ENCODE results near the gene BMP5. TPM values are rescaled to one million over a fixed set of nuclear protein-coding genes. Genes with fewer than 3 reads are reported as not detected.

Gene BMP5
- total and polyA plus RNA-seq, 9 of the 15 experiments (the other 6 are each of a cell fraction or from before 2014, with no cell fraction given), result not detected

- Histone ChIP-seq H4K20me1 (replicated peaks; ENCODE audit: control insufficient read depth, insufficient read depth, low read length) (no peaks in the 10 kb centered on the region), H2AFZ (ENCODE audit: low read depth, low read length) (no peak overlapping the region), H3K9me1 (ENCODE audit: control insufficient read depth, insufficient read depth, low read length) (no peaks in the 10 kb centered on the region), H3K4me1 (replicated peaks in 1 of 2; ENCODE audit: control insufficient read depth in 2 of 2, insufficient read depth in 2 of 2, low read length in 2 of 2) (no peaks in the 10 kb centered on the region), H3K9ac (ENCODE audit: insufficient read depth in 1 of 2, low read depth in 2 of 2, low read length in 2 of 2) (no peak overlapping the region), H3K36me3 (ENCODE audit: control insufficient read depth, insufficient read depth, low read length) (no peaks in the 10 kb centered on the region), H3K27me3 (ENCODE audit: control insufficient read depth in 2 of 2, insufficient read depth in 2 of 2, low read length in 2 of 2) (no peaks in the 10 kb centered on the region), H3K27ac (ENCODE audit: extremely low read depth, low read depth, low read length) (no peak overlapping the region), H3K4me2 (ENCODE audit: insufficient read depth, low read length) (no peak overlapping the region), H3K4me3 (no peak overlapping the region), H3K9me3 (replicated peaks; ENCODE audit: control insufficient read depth, insufficient read depth, low read depth, low read length) (no peaks in the 10 kb centered on the region), H3K79me2 (ENCODE audit: control insufficient read depth, insufficient read depth, low read length) (no peaks in the 10 kb centered on the region)
- ATAC-seq (no peak), FAIRE-seq (no peak), DNase-seq (ENCODE audit: extremely low read depth in 1 of 4, low spot score in 3 of 4) (no peak)
- in situ Hi-C loops (cut with MboI), result no loop called here
- BruUV-seq (replicated peaks), result no TSS peak
- POLR2A ChIA-PET, result no interaction called here
- CTCF ChIA-PET (ENCODE audit: low intra/inter-chr PET ratio), result no interaction called here
- WGBS (ENCODE audit: insufficient coverage, low coverage, missing lambda C conversion rate), result 0% methylated on average over 2 of the region's 2 CpGs
- intact Hi-C loops (cut with micrococcal nuclease), result no loop called here
- no peak for TF ChIP-seq KDM4B (IDR thresholded peaks at IDR 0.05; ENCODE audit: borderline replicate concordance in 2 of 2, low read depth in 1 of 2)
- no peak for TF ChIP-seq MLX (CRISPR knock-in tag; conservative IDR thresholded peaks at IDR 0.05)
- no peak for TF ChIP-seq ZBED1 (IDR thresholded peaks at IDR 0.05)
- no peak for TF ChIP-seq ZNF133 (CRISPR knock-in tag; IDR thresholded peaks at IDR 0.05)
- TF ChIP-seq ELF2 (CRISPR knock-in tag; IDR thresholded peaks at IDR 0.05), result no peak
- TF ChIP-seq SREBF2 (CRISPR knock-in tag; IDR thresholded peaks at IDR 0.05), result no peak
These were observed 53.4 kb downstream of the BMP5 start for GRCh38 chr6:55822005-55822404.

- ChIA-PET POLR2A (no interaction called here), CTCF (ENCODE audit: low intra/inter-chr PET ratio) (no interaction called here)
- H3K36me3 ChIP-seq (ENCODE audit: control insufficient read depth, insufficient read depth, low read length), result no peaks in the 10 kb centered on the region
- H3K4me3 ChIP-seq, result no peak overlapping the region
- intact Hi-C loops (cut with micrococcal nuclease), result no loop called here
- no peak overlapping the region for H3K27ac ChIP-seq (ENCODE audit: extremely low read depth, low read depth, low read length)
- H3K9ac ChIP-seq (ENCODE audit: insufficient read depth in 1 of 2, low read depth in 2 of 2, low read length in 2 of 2), result no peak overlapping the region
- no peak for DNase-seq (ENCODE audit: extremely low read depth in 1 of 4, low spot score in 3 of 4)
- H4K20me1 ChIP-seq (replicated peaks; ENCODE audit: control insufficient read depth, insufficient read depth, low read length), result no peaks in the 10 kb centered on the region
- H3K9me3 ChIP-seq (replicated peaks; ENCODE audit: control insufficient read depth, insufficient read depth, low read depth, low read length), result no peaks in the 10 kb centered on the region
- H3K4me1 ChIP-seq (replicated peaks in 1 of 2; ENCODE audit: control insufficient read depth in 2 of 2, insufficient read depth in 2 of 2, low read length in 2 of 2), result no peaks in the 10 kb centered on the region
- WGBS (ENCODE audit: insufficient coverage, low coverage, missing lambda C conversion rate), result 0% methylated on average over 1 of the region's 1 CpG
- no peaks in the 10 kb centered on the region for H3K27me3 ChIP-seq (ENCODE audit: control insufficient read depth in 2 of 2, insufficient read depth in 2 of 2, low read length in 2 of 2)
- H3K9me1 ChIP-seq (ENCODE audit: control insufficient read depth, insufficient read depth, low read length), result no peaks in the 10 kb centered on the region
- in situ Hi-C loops (cut with MboI), result no loop called here
- H2AFZ ChIP-seq (ENCODE audit: low read depth, low read length), result no peak overlapping the region
- no TSS peak for BruUV-seq (replicated peaks)
- no peak for FAIRE-seq
- no peak overlapping the region for H3K4me2 ChIP-seq (ENCODE audit: insufficient read depth, low read length)
- no peaks in the 10 kb centered on the region for H3K79me2 ChIP-seq (ENCODE audit: control insufficient read depth, insufficient read depth, low read length)
- ATAC-seq, result no peak
- TF ChIP-seq ZNF431 (CRISPR knock-in tag; IDR thresholded peaks at IDR 0.05), result no peak
- TF ChIP-seq EZH2 (IDR thresholded peaks at IDR 0.05; ENCODE audit: borderline replicate concordance, low read depth, low read length), result no peak
- no peak for TF ChIP-seq GATAD2A (IDR thresholded peaks at IDR 0.05)
- TF ChIP-seq ZBTB9 (CRISPR knock-in tag; IDR thresholded peaks at IDR 0.05), result no peak
- no peak for TF ChIP-seq ZBTB2 (IDR thresholded peaks at IDR 0.05)
- no peak for TF ChIP-seq FOXJ3 (CRISPR knock-in tag; IDR thresholded peaks at IDR 0.05)
- TF ChIP-seq MNT (conservative IDR thresholded peaks at IDR 0.05), result no peak
These were observed 54.7 kb downstream of the BMP5 start for GRCh38 chr6:55820696-55821095.

All from K562 (cell line).